ENCODE measurements around the gene PIR.
A peak's percentile ranks its signal among the peaks of the same experiment; 100 is the strongest.

The PIR gene

GRCh38 chrX:15475021-15475420 is 18.1 kb downstream of the PIR start:
- H3K36me3 ChIP-seq (ENCODE audit: control insufficient read depth, insufficient read depth, low read length): no peaks in the 10 kb centered on the region
- H3K9me3 ChIP-seq (ENCODE audit: control insufficient read depth, low read length): no peaks in the 10 kb centered on the region
- H3K27me3 ChIP-seq (ENCODE audit: control insufficient read depth, insufficient read depth, low read length): no peaks in the 10 kb centered on the region
- peaks cover 12% of the 10 kb centered on the region for H3K4me1 ChIP-seq (ENCODE audit: control insufficient read depth, insufficient read depth, low read length)
- H3K4me3 ChIP-seq (ENCODE audit: low read length): no peak overlapping the region
- peak overlapping the region; percentile 51 for H3K9ac ChIP-seq (ENCODE audit: low read length)

- Histone ChIP-seq H3K9ac (ENCODE audit: low read length) (no peak overlapping the region), H3K4me3 (ENCODE audit: low read length) (no peak overlapping the region), H3K4me1 (ENCODE audit: control insufficient read depth, insufficient read depth, low read length) (peaks cover 12% of the 10 kb centered on the region), H3K27me3 (ENCODE audit: control insufficient read depth, insufficient read depth, low read length) (no peaks in the 10 kb centered on the region), H3K9me3 (ENCODE audit: control insufficient read depth, low read length) (no peaks in the 10 kb centered on the region), H3K36me3 (ENCODE audit: control insufficient read depth, insufficient read depth, low read length) (no peaks in the 10 kb centered on the region)
Observed at GRCh38 chrX:15474028-15474427, 19.1 kb downstream of the PIR start.

- Histone ChIP-seq H3K36me3 (ENCODE audit: control insufficient read depth, insufficient read depth, low read length) (no peaks in the 10 kb centered on the region), H3K9me3 (ENCODE audit: control insufficient read depth, low read length) (no peaks in the 10 kb centered on the region), H3K9ac (ENCODE audit: low read length) (no peak overlapping the region), H3K4me3 (ENCODE audit: low read length) (no peak overlapping the region), H3K27me3 (ENCODE audit: control insufficient read depth, insufficient read depth, low read length) (no peaks in the 10 kb centered on the region), H3K4me1 (ENCODE audit: control insufficient read depth, insufficient read depth, low read length) (peaks cover 12% of the 10 kb centered on the region)
Observed at GRCh38 chrX:15472531-15472930, 20.6 kb downstream of the PIR start.

GRCh38 chrX:15471028-15471427 is 22.1 kb downstream of the PIR start:
- Histone ChIP-seq H3K4me1 (ENCODE audit: control insufficient read depth, insufficient read depth, low read length) (peaks cover 12% of the 10 kb centered on the region), H3K36me3 (ENCODE audit: control insufficient read depth, insufficient read depth, low read length) (no peaks in the 10 kb centered on the region), H3K27me3 (ENCODE audit: control insufficient read depth, insufficient read depth, low read length) (no peaks in the 10 kb centered on the region), H3K9me3 (ENCODE audit: control insufficient read depth, low read length) (no peaks in the 10 kb centered on the region), H3K9ac (ENCODE audit: low read length) (no peak overlapping the region), H3K4me3 (ENCODE audit: low read length) (no peak overlapping the region)

- no peaks in the 10 kb centered on the region for H3K9me3 ChIP-seq (ENCODE audit: control insufficient read depth, low read length)
- no peak overlapping the region for H3K4me3 ChIP-seq (ENCODE audit: low read length)
- no peak overlapping the region for H3K9ac ChIP-seq (ENCODE audit: low read length)
- no peaks in the 10 kb centered on the region for H3K36me3 ChIP-seq (ENCODE audit: control insufficient read depth, insufficient read depth, low read length)
- peaks cover 8% of the 10 kb centered on the region for H3K4me1 ChIP-seq (ENCODE audit: control insufficient read depth, insufficient read depth, low read length)
- no peaks in the 10 kb centered on the region for H3K27me3 ChIP-seq (ENCODE audit: control insufficient read depth, insufficient read depth, low read length)
Observed at GRCh38 chrX:15469613-15470012, 23.5 kb downstream of the PIR start.

- no peaks in the 10 kb centered on the region for H3K9me3 ChIP-seq (ENCODE audit: control insufficient read depth, low read length)
- H3K4me1 ChIP-seq (ENCODE audit: control insufficient read depth, insufficient read depth, low read length): peaks cover 8% of the 10 kb centered on the region
- no peaks in the 10 kb centered on the region for H3K36me3 ChIP-seq (ENCODE audit: control insufficient read depth, insufficient read depth, low read length)
- no peaks in the 10 kb centered on the region for H3K27me3 ChIP-seq (ENCODE audit: control insufficient read depth, insufficient read depth, low read length)
- no peak overlapping the region for H3K4me3 ChIP-seq (ENCODE audit: low read length)
- no peak overlapping the region for H3K9ac ChIP-seq (ENCODE audit: low read length)
Observed at GRCh38 chrX:15468036-15468435, 25.1 kb downstream of the PIR start.

GRCh38 chrX:15465896-15466651 is 27.1 kb downstream of the PIR start:
- H3K9me3 ChIP-seq (ENCODE audit: control insufficient read depth, low read length): no peaks in the 10 kb centered on the region
- peaks cover under 1% of the 10 kb centered on the region for H3K4me1 ChIP-seq (ENCODE audit: control insufficient read depth, insufficient read depth, low read length)
- no peak overlapping the region for H3K9ac ChIP-seq (ENCODE audit: low read length)
- H3K4me3 ChIP-seq (ENCODE audit: low read length): no peak overlapping the region
- no peaks in the 10 kb centered on the region for H3K36me3 ChIP-seq (ENCODE audit: control insufficient read depth, insufficient read depth, low read length)
- H3K27me3 ChIP-seq (ENCODE audit: control insufficient read depth, insufficient read depth, low read length): no peaks in the 10 kb centered on the region

GRCh38 chrX:15465347-15465746 is 27.8 kb downstream of the PIR start:
- Histone ChIP-seq H3K9me3 (ENCODE audit: control insufficient read depth, low read length) (no peaks in the 10 kb centered on the region), H3K4me1 (ENCODE audit: control insufficient read depth, insufficient read depth, low read length) (no peaks in the 10 kb centered on the region), H3K27me3 (ENCODE audit: control insufficient read depth, insufficient read depth, low read length) (no peaks in the 10 kb centered on the region), H3K4me3 (ENCODE audit: low read length) (no peak overlapping the region), H3K9ac (ENCODE audit: low read length) (no peak overlapping the region), H3K36me3 (ENCODE audit: control insufficient read depth, insufficient read depth, low read length) (no peaks in the 10 kb centered on the region)

GRCh38 chrX:15464704-15465103 is 28.4 kb downstream of the PIR start:
- Histone ChIP-seq H3K9ac (ENCODE audit: low read length) (no peak overlapping the region), H3K4me1 (ENCODE audit: control insufficient read depth, insufficient read depth, low read length) (no peaks in the 10 kb centered on the region), H3K4me3 (ENCODE audit: low read length) (no peak overlapping the region), H3K36me3 (ENCODE audit: control insufficient read depth, insufficient read depth, low read length) (no peaks in the 10 kb centered on the region), H3K27me3 (ENCODE audit: control insufficient read depth, insufficient read depth, low read length) (no peaks in the 10 kb centered on the region), H3K9me3 (ENCODE audit: control insufficient read depth, low read length) (no peaks in the 10 kb centered on the region)

- H3K27me3 ChIP-seq (ENCODE audit: control insufficient read depth, insufficient read depth, low read length): no peaks in the 10 kb centered on the region
- H3K9me3 ChIP-seq (ENCODE audit: control insufficient read depth, low read length): no peaks in the 10 kb centered on the region
Observed at GRCh38 chrX:15451913-15452312, 41.2 kb downstream of the PIR start.

GRCh38 chrX:15448010-15448639 is 45.0 kb downstream of the PIR start:
- no peak overlapping the region for H3K9ac ChIP-seq (ENCODE audit: low read length)
- no peaks in the 10 kb centered on the region for H3K4me1 ChIP-seq (ENCODE audit: control insufficient read depth, insufficient read depth, low read length)
- no peaks in the 10 kb centered on the region for H3K27me3 ChIP-seq (ENCODE audit: control insufficient read depth, insufficient read depth, low read length)
- H3K36me3 ChIP-seq (ENCODE audit: control insufficient read depth, insufficient read depth, low read length): no peaks in the 10 kb centered on the region
- no peak overlapping the region for H3K4me3 ChIP-seq (ENCODE audit: low read length)
- no peaks in the 10 kb centered on the region for H3K9me3 ChIP-seq (ENCODE audit: control insufficient read depth, low read length)

More at GRCh38 chrX:15451913-15452312, 41.2 kb downstream of the PIR start:
- H3K36me3 ChIP-seq (ENCODE audit: control insufficient read depth, insufficient read depth, low read length): no peaks in the 10 kb centered on the region
- no peak overlapping the region for H3K9ac ChIP-seq (ENCODE audit: low read length)
- H3K4me3 ChIP-seq (ENCODE audit: low read length): no peak overlapping the region
- H3K4me1 ChIP-seq (ENCODE audit: control insufficient read depth, insufficient read depth, low read length): no peaks in the 10 kb centered on the region

GRCh38 chrX:15441464-15441863 is 51.7 kb downstream of the PIR start:
- H3K9me3 ChIP-seq (ENCODE audit: control insufficient read depth, low read length): no peaks in the 10 kb centered on the region
- H3K27me3 ChIP-seq (ENCODE audit: control insufficient read depth, insufficient read depth, low read length): no peaks in the 10 kb centered on the region
- no peak overlapping the region for H3K4me3 ChIP-seq (ENCODE audit: low read length)
- H3K9ac ChIP-seq (ENCODE audit: low read length): no peak overlapping the region
- no peaks in the 10 kb centered on the region for H3K4me1 ChIP-seq (ENCODE audit: control insufficient read depth, insufficient read depth, low read length)
- no peaks in the 10 kb centered on the region for H3K36me3 ChIP-seq (ENCODE audit: control insufficient read depth, insufficient read depth, low read length)

Measured in mucosa of stomach (tissue), 1 donor.